PC-3 (cell line): ENCODE results near the gene ZFPM1.

Source experiments
- EZH2 ChIP-seq: fragments of 300-600 bp; sonication (generic); IDR thresholded peaks from one replicate; pipeline ENCODE4 v1.6.1; 2017; ENCODE audit warnings: antibody characterized with exemption, mild to moderate bottlenecking, low read length; ENCODE audit not compliant: unreplicated experiment
- EZH2phosphoT487 ChIP-seq: fragments of 300-600 bp; sonication (generic); IDR thresholded peaks from 2 replicates; pipeline ENCODE4 v1.6.1; 2018; ENCODE audit warnings: mild to moderate bottlenecking, antibody characterized with exemption, low read length, borderline replicate concordance
- TF ChIP-seq, protein P1 (sequence below): fragments of 300-600 bp; sonication (generic); conservative IDR thresholded peaks from 2 replicates; pipeline ENCODE4 v1.5.1; 2017; ENCODE audit warnings: antibody characterized with exemption, low read depth, mild to moderate bottlenecking, low read length

DNA sequence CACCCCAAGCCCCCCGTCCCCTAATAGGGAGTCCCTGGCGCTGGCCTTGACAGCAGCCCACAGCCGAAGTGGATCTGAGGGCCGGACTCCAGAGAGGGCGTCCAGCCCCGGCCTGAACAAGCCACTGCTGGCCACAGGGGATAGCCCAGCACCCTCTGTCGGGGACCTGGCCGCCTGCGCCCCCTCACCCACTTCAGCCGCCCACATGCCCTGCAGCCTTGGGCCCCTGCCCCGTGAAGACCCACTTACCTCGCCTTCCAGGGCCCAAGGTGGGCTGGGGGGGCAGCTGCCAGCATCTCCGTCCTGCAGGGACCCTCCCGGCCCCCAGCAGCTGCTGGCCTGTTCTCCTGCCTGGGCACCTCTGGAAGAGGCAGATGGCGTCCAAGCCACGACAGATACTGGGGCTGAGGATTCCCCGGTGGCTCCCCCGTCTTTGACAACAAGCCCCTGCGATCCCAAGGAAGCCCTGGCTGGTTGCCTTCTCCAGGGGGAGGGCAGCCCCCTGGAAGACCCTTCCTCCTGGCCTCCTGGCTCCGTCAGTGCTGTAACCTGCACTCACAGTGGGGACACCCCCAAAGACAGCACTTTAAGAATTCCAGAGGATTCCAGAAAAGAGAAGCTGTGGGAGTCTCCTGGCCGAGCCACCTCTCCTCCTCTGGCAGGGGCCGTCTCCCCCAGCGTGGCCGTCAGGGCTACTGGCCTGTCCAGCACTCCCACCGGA, 19.3 kb upstream of the ZFPM1 start:
- TF ChIP-seq, protein P1, sequence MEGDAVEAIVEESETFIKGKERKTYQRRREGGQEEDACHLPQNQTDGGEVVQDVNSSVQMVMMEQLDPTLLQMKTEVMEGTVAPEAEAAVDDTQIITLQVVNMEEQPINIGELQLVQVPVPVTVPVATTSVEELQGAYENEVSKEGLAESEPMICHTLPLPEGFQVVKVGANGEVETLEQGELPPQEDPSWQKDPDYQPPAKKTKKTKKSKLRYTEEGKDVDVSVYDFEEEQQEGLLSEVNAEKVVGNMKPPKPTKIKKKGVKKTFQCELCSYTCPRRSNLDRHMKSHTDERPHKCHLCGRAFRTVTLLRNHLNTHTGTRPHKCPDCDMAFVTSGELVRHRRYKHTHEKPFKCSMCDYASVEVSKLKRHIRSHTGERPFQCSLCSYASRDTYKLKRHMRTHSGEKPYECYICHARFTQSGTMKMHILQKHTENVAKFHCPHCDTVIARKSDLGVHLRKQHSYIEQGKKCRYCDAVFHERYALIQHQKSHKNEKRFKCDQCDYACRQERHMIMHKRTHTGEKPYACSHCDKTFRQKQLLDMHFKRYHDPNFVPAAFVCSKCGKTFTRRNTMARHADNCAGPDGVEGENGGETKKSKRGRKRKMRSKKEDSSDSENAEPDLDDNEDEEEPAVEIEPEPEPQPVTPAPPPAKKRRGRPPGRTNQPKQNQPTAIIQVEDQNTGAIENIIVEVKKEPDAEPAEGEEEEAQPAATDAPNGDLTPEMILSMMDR: no peak
- no peak for TF ChIP-seq EZH2
- no peak for TF ChIP-seq EZH2phosphoT487
